Lung (tissue), 16 donors: Measurements from ENCODE around the gene RAB11FIP3. TPM values are rescaled to one million over a fixed set of nuclear protein-coding genes. Genes with fewer than 3 reads are reported as not detected.

ENCODE experiments used
- ATAC-seq: fragments of 200-7000 bp; cut with Tn5 transposase; one replicate; pipeline ENCODE4 v1.9.1; 2020; ENCODE audit warnings: moderate number of reproducible peaks; ENCODE audit not compliant: insufficient read depth, low FRiP score
- DNase-seq, 3 donors: peaks; one replicate each; pipeline ENCODE4 v3.0.0-alpha.2; 2013 to 2017
- H3K27ac ChIP-seq, 2 donors: one replicate each; pipeline ENCODE4 v1.5.1; 2013; ENCODE audit warnings: mild to moderate bottlenecking in 2 of 2, moderate library complexity in 2 of 2, control low read depth in 1 of 2, inconsistent platforms in 1 of 2, low read depth in 1 of 2, low read length in 1 of 2
- H3K27me3 ChIP-seq, 3 donors: one replicate each; pipeline ENCODE4 v1.5.1; 2013; ENCODE audit warnings: low read length in 2 of 3; ENCODE audit not compliant: control insufficient read depth in 3 of 3, insufficient read depth in 3 of 3
- H3K36me3 ChIP-seq, 4 donors: one replicate each; pipeline ENCODE4 v1.5.1; 2013; ENCODE audit warnings: low read length in 4 of 4, mild to moderate bottlenecking in 1 of 4, moderate library complexity in 1 of 4; ENCODE audit not compliant: control insufficient read depth in 4 of 4, insufficient read depth in 4 of 4
- H3K4me1 ChIP-seq, 5 donors: one replicate each; pipeline ENCODE4 v1.5.1; 2013; ENCODE audit warnings: low read length in 5 of 5, mild to moderate bottlenecking in 2 of 5, moderate library complexity in 1 of 5; ENCODE audit not compliant: control insufficient read depth in 5 of 5, insufficient read depth in 5 of 5
- H3K4me3 ChIP-seq: one replicate; pipeline ENCODE4 v1.5.1; 2013; ENCODE audit warnings: mild to moderate bottlenecking, control low read depth, moderate library complexity
- H3K9ac ChIP-seq, 2 donors: one replicate each; pipeline ENCODE4 v1.5.1; 2013; ENCODE audit warnings: low read length in 2 of 2, control low read depth in 1 of 2; ENCODE audit not compliant: insufficient read depth in 1 of 2
- H3K9me3 ChIP-seq, 4 donors: one replicate each; pipeline ENCODE4 v1.5.1; 2013; ENCODE audit warnings: low read length in 3 of 4, mild to moderate bottlenecking in 1 of 4, moderate library complexity in 1 of 4; ENCODE audit not compliant: control insufficient read depth in 4 of 4, insufficient read depth in 3 of 4
- CTCF ChIP-seq: IDR thresholded peaks from 2 replicates; pipeline ENCODE4 v1.5.1; 2012; ENCODE audit warnings: mild to moderate bottlenecking; ENCODE audit errors: control extremely low read depth, extremely low read depth
- WGBS, 2 donors: extraction: QIAGEN DNeasy Blood & Tissue Kit; methylation state at CpG; one replicate each; pipeline ENCODE4 v1.1.7; 2013; 5-methylcytosine and 5-hydroxymethylcytosine counted together
- long read RNA-seq, 5 donors: transcript quantifications; one replicate each; lab custom pipeline, GENCODE V29; 2026
- polyA plus RNA-seq, 2 donors: library from polyadenylated mRNA; stranded (reverse); fragments of 200-250 nt; gene quantifications; one replicate each; pipeline ENCODE4 v1.2.1, GENCODE V29; 2013
- total RNA-seq, 2 donors: library from RNA; depleted of rRNA in 1 of 2; stranded (reverse); fragments of >200 nt in 1 of 2; gene quantifications; one replicate each; pipeline ENCODE4 v1.2.1, GENCODE V29; 2014 to 2021
- donor health status: control.
- donor health status: control.
- donor health status: Bipolar disorder and iron deficiency.
- donor health status: healthy.
- donor health status: DM: yes; HTN: yes; CAD: no.

RAB11FIP3 gene, protein sequence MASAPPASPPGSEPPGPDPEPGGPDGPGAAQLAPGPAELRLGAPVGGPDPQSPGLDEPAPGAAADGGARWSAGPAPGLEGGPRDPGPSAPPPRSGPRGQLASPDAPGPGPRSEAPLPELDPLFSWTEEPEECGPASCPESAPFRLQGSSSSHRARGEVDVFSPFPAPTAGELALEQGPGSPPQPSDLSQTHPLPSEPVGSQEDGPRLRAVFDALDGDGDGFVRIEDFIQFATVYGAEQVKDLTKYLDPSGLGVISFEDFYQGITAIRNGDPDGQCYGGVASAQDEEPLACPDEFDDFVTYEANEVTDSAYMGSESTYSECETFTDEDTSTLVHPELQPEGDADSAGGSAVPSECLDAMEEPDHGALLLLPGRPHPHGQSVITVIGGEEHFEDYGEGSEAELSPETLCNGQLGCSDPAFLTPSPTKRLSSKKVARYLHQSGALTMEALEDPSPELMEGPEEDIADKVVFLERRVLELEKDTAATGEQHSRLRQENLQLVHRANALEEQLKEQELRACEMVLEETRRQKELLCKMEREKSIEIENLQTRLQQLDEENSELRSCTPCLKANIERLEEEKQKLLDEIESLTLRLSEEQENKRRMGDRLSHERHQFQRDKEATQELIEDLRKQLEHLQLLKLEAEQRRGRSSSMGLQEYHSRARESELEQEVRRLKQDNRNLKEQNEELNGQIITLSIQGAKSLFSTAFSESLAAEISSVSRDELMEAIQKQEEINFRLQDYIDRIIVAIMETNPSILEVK
- 10 to 100 TPM; 20.8 to 38.3 TPM for total RNA-seq
- polyA plus RNA-seq, result 10 to 100 TPM; 20.7 to 22.2 TPM
- long read RNA-seq, donor 1, full-length matches to known transcripts, result 2 of 2 reads
- long read RNA-seq, donor 1, partial matches to known transcripts, result 0 of 2 reads
- long read RNA-seq, donor 1, other reads (novel, unspliced or antisense), result 0 of 2 reads
- long read RNA-seq, donor 2, result 0 reads
- long read RNA-seq, donor 3, partial matches to known transcripts, result 0 of 3 reads
- long read RNA-seq, donor 3, other reads (novel, unspliced or antisense), result 0 of 3 reads
- long read RNA-seq, donor 4, partial matches to known transcripts, result 19 of 19 reads
- long read RNA-seq, donor 4, other reads (novel, unspliced or antisense), result 0 of 19 reads
- long read RNA-seq, donor 5, full-length matches to known transcripts, result 4 of 4 reads
- long read RNA-seq, donor 5, partial matches to known transcripts, result 0 of 4 reads
- long read RNA-seq, donor 5, other reads (novel, unspliced or antisense), result 0 of 4 reads

DNA sequence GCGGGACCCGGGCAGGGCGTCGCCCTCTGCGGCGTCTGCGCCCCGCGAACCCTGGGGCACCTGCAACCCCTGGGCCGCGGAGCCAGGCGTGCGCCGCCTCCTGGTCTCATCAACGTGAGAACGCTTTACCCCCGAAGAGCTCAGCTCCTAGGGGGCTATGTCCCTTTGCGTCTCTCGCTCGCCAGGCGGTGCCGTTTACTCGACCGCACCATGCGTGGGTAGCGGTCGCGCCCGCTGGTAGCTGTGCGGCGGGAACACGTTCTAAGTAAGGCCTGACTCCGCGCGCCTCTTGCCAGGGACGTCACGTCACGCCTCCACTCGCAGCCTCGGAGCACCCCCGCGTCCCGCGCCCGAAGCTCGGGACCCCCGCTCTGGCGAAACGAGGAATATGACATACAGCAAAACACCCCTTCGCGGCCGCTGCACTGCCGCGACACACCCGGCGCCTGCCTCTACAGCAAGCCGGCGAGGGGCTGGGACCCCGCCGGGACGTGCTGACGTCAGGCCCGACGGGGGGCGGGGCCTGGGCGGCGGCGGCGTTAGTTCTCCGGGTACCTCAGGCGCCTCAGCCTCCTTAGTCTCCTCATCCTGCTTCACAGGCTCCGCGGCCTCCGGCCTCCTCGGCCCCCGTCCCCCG, at the start of gene RAB11FIP3:
Gene RAB11FIP3 (plus strand): TSS at position 568 of the 637 bp plus-strand sequence. CDS start 358 bp downstream, outside the sequence.
- DNase-seq, result peak; percentile 82 to 88 (median 87)
- WGBS, 2 donors, result 0% methylated on average over 73 to 77 of the region's 77 CpGs
- Histone ChIP-seq H3K27ac (peak within 1 kb of the TSS; percentile 95 to 96), H3K9me3 (no peaks in the 10 kb centered on the region), H3K4me1 (peaks cover 5 to 21% (median 7%) of the 10 kb centered on the region in 5 donors), H3K9ac (peak within 1 kb of the TSS in 1 of 2 donors; percentile 55), H3K36me3 (peaks cover 0 to 6% (median 0%) of the 10 kb centered on the region in 4 donors), H3K4me3 (peak within 1 kb of the TSS; percentile 73), H3K27me3 (peaks cover 0 to 6% (median 0%) of the 10 kb centered on the region in 3 donors)
- TF ChIP-seq CTCF, result no peak
- peak; percentile 94 for ATAC-seq

- WGBS, 2 donors, result 96% methylated on average over 40 to 44 of the region's 44 CpGs
- Histone ChIP-seq H3K27me3 (no peaks in the 10 kb centered on the region), H3K4me3 (no peak overlapping the region), H3K4me1 (peaks cover 0 to 11% (median 4%) of the 10 kb centered on the region in 5 donors), H3K9ac (no peak overlapping the region), H3K9me3 (no peaks in the 10 kb centered on the region), H3K36me3 (peaks cover 0 to 61% (median 3%) of the 10 kb centered on the region in 4 donors), H3K27ac (no peak overlapping the region)
- no peak for TF ChIP-seq CTCF
- ATAC-seq (no peak), DNase-seq (no peak)
Observed at GRCh38 chr16:375927-376816, 49.3 kb upstream of the RAB11FIP3 start.
